Measurements from ENCODE around the gene JAZF1.

JAZF1 gene

DNA sequence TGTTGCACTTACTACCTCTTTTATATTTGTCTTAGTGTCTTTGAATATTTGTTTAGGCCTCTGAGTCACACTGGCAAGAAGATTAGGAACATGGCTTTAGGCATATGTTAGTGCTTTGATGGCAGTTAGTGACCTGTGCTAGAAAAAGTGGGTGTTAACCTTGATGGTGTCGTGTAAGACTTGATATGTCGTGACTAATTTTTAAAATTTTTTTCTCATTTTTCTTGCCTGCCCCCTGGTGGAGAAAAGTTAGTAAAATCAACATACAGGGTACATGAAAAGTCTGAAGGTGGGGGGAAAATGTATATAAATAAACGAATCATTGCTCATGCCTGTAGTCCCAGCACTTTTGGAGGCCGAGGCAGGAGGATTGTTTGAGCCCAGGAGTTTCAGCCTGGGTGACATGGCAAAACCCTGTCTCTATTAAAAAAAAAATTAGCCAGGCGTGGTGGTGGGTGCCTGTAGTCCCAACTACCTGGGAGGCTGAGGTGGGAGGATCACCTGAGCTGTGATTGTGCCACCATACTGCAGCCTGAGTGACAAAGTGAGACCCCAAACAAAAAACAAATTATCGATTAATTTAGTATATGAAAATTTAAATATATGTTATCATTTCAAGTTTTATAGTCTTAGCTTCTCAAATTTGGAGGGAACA, 396.1 kb downstream of the JAZF1 start:
- TF ChIP-seq, protein P1, sequence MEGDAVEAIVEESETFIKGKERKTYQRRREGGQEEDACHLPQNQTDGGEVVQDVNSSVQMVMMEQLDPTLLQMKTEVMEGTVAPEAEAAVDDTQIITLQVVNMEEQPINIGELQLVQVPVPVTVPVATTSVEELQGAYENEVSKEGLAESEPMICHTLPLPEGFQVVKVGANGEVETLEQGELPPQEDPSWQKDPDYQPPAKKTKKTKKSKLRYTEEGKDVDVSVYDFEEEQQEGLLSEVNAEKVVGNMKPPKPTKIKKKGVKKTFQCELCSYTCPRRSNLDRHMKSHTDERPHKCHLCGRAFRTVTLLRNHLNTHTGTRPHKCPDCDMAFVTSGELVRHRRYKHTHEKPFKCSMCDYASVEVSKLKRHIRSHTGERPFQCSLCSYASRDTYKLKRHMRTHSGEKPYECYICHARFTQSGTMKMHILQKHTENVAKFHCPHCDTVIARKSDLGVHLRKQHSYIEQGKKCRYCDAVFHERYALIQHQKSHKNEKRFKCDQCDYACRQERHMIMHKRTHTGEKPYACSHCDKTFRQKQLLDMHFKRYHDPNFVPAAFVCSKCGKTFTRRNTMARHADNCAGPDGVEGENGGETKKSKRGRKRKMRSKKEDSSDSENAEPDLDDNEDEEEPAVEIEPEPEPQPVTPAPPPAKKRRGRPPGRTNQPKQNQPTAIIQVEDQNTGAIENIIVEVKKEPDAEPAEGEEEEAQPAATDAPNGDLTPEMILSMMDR (IDR thresholded peaks at IDR 0.05): peak; percentile 45

DNA sequence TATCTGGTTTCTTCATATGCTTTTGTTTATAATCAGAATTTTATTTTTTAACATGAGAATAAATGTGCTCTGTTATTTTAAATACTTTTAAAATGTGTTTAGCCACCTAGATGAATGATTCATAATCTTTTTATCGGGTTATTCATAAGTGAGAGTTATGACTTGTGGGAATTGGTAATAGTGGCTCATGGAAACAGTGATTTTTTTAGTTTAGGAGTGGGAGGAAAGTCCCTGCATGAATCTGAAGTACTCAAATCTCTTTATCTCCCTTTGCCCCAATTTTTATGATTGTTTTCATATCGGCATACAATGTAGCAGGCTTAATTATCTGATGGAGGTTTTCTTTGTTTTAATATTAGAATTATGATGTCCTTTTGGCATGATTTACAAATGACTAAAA, 397.7 kb downstream of the JAZF1 start:
- H3K27me3 ChIP-seq: no peaks in the 10 kb centered on the region
- no peak overlapping the region for H3K27ac ChIP-seq
- no peaks in the 10 kb centered on the region for H3K4me1 ChIP-seq (ENCODE audit: control insufficient read depth in 1 of 2, insufficient read depth in 1 of 2, low read depth in 1 of 2, low read length in 1 of 2)
- H3K9me3 ChIP-seq: no peaks in the 10 kb centered on the region
- H3K4me3 ChIP-seq (ENCODE audit: low read depth in 1 of 2, low read length in 1 of 2): no peak overlapping the region
- H3K36me3 ChIP-seq: peaks cover 43% of the 10 kb centered on the region
- TF ChIP-seq, protein P1 (IDR thresholded peaks at IDR 0.05): no peak

More for the DNA sequence above, 396.1 kb downstream of the JAZF1 start:
- H3K9me3 ChIP-seq: no peaks in the 10 kb centered on the region
- H3K4me1 ChIP-seq (ENCODE audit: control insufficient read depth in 1 of 2, insufficient read depth in 1 of 2, low read depth in 1 of 2, low read length in 1 of 2): no peaks in the 10 kb centered on the region
- no peaks in the 10 kb centered on the region for H3K27me3 ChIP-seq
- no peak overlapping the region for H3K27ac ChIP-seq
- no peak overlapping the region for H3K4me3 ChIP-seq (ENCODE audit: low read depth in 1 of 2, low read length in 1 of 2)
- peaks cover 45% of the 10 kb centered on the region for H3K36me3 ChIP-seq

DNA sequence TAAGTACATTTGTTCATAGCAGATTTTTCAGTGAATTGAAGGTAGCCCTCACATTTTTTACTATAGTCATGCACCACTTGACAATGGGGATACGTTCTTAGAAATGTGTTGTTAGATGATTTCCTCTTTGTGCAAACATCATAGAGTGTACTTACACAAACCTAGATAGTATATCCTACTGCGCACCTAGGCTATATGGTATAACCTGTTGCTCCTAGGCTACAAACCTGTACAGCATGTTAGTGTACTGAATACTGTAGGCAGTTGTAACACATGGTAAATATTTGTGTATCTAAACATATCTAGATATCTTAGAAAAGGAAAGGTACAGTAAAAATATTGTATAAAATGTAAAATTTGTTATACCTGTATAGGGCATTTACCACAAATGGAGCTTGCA, 399.4 kb downstream of the JAZF1 start:
- Histone ChIP-seq H3K36me3 (peaks cover 28% of the 10 kb centered on the region), H3K27ac (no peak overlapping the region), H3K27me3 (no peaks in the 10 kb centered on the region), H3K9me3 (no peaks in the 10 kb centered on the region), H3K4me3 (ENCODE audit: low read depth in 1 of 2, low read length in 1 of 2) (no peak overlapping the region), H3K4me1 (ENCODE audit: control insufficient read depth in 1 of 2, insufficient read depth in 1 of 2, low read depth in 1 of 2, low read length in 1 of 2) (no peaks in the 10 kb centered on the region)
- TF ChIP-seq, protein P1 (IDR thresholded peaks at IDR 0.05): no peak
